COLO829 (cell line): ENCODE results near the gene ATXN3L.
A peak's percentile ranks its signal among the peaks of the same experiment; 100 is the strongest.

Experiments
- DNase-seq: peaks from one replicate; pipeline ENCODE4 v3.0.0; 2012; ENCODE audit warnings: low spot score

The ATXN3L gene

GRCh38 chrX:13319953-13320352 lies at the start of gene ATXN3L:
ATXN3L (minus strand) TSS chrX:13320053; CDS start chrX:13319934, 119 bp downstream.
- no peak for DNase-seq

- DNase-seq = peak; percentile 4
These were observed 49.6 kb upstream of the ATXN3L start for GRCh38 chrX:13369256-13370030.

- DNase-seq = no peak
These were observed 48.1 kb upstream of the ATXN3L start for GRCh38 chrX:13367950-13368349.

GRCh38 chrX:13366698-13367097 lies 46.8 kb upstream of the ATXN3L start:
- DNase-seq = no peak

- no peak for DNase-seq
These were observed 45.3 kb upstream of the ATXN3L start for GRCh38 chrX:13365161-13365560.

GRCh38 chrX:13364230-13364857 lies 44.5 kb upstream of the ATXN3L start:
- DNase-seq = no peak

GRCh38 chrX:13360146-13360545 lies 40.3 kb upstream of the ATXN3L start:
- no peak for DNase-seq

GRCh38 chrX:13357925-13358324 lies 38.1 kb upstream of the ATXN3L start:
- peak; percentile 6 for DNase-seq

- no peak for DNase-seq
These were observed 26.8 kb upstream of the ATXN3L start for GRCh38 chrX:13346646-13347045.

- no peak for DNase-seq
These were observed 25.6 kb upstream of the ATXN3L start for GRCh38 chrX:13345438-13345837.

- DNase-seq = no peak
These were observed 25.2 kb upstream of the ATXN3L start for GRCh38 chrX:13345037-13345436.

GRCh38 chrX:13341491-13342101 lies 21.7 kb upstream of the ATXN3L start:
- DNase-seq = no peak

GRCh38 chrX:13340182-13340791 lies 20.4 kb upstream of the ATXN3L start:
- no peak for DNase-seq

GRCh38 chrX:13339607-13340006 lies 19.8 kb upstream of the ATXN3L start:
- no peak for DNase-seq

GRCh38 chrX:13338996-13339515 lies 19.2 kb upstream of the ATXN3L start:
- DNase-seq = no peak

- no peak for DNase-seq
These were observed 14.6 kb upstream of the ATXN3L start for GRCh38 chrX:13334491-13334890.

GRCh38 chrX:13330446-13330845 lies 10.6 kb upstream of the ATXN3L start:
- DNase-seq = no peak

- no peak for DNase-seq
These were observed 7.8 kb upstream of the ATXN3L start for GRCh38 chrX:13327666-13328065.

- DNase-seq = no peak
These were observed 3.4 kb upstream of the ATXN3L start for GRCh38 chrX:13323241-13323640.

GRCh38 chrX:13317366-13317765 lies 2.5 kb downstream of the ATXN3L start:
- DNase-seq = no peak

GRCh38 chrX:13311560-13311959 lies 8.3 kb downstream of the ATXN3L start:
- no peak for DNase-seq

- no peak for DNase-seq
These were observed 10.2 kb downstream of the ATXN3L start for GRCh38 chrX:13309631-13310030.

- DNase-seq = no peak
These were observed 12.8 kb downstream of the ATXN3L start for GRCh38 chrX:13307041-13307440.
